H1 (cell line): Measurements from ENCODE around the gene SELENOO. TPM values are rescaled to one million over a fixed set of nuclear protein-coding genes. Genes with fewer than 3 reads are reported as not detected.

Source experiments
- CTCF ChIA-PET: fragments of 300-600 bp; sonication (Branson Sonifier 250); formaldehyde crosslinking; loops from one replicate; lab custom pipeline; 2021; ENCODE audit not compliant: partially characterized antibody; lab: Charles Lee
- POLR2A ChIA-PET: fragments of 300-600 bp; sonication (Branson Sonifier 250); formaldehyde crosslinking; loops from one replicate; lab custom pipeline; 2021; ENCODE audit warnings: inconsistent platforms; ENCODE audit not compliant: partially characterized antibody; lab: Charles Lee
- DNase-seq, 2 experiments: peaks; one replicate each; pipeline versions ENCODE4 v3.0.0 to v3.0.0-alpha.2; 2010 to 2022; ENCODE audit warnings: low spot score in 2 of 2, low read depth in 1 of 2, mixed read lengths in 1 of 2
- FAIRE-seq: peaks from 2 replicates; lab custom pipeline; 2011; peaks lifted over from hg19 to GRCh38; lab: Jason Lieb, UNC
- H2AFZ ChIP-seq: 2 replicates; pipeline ENCODE4 v1.8.1; 2012; ENCODE audit warnings: low read length, inconsistent platforms
- H2AK5ac ChIP-seq: 2 replicates; pipeline ENCODE4 v1.6.1; 2013; ENCODE audit warnings: low read depth, low read length
- H2BK120ac ChIP-seq: replicated peaks from 2 replicates; pipeline ENCODE3; 2013; ENCODE audit warnings: low read depth, low read length, inconsistent platforms
- H2BK12ac ChIP-seq: 2 replicates; pipeline ENCODE4 v1.6.1; 2013; ENCODE audit warnings: low read depth, low read length
- H2BK15ac ChIP-seq: 2 replicates; pipeline ENCODE4 v1.6.1; 2013; ENCODE audit warnings: low read length
- H2BK20ac ChIP-seq: 2 replicates; pipeline ENCODE4 v1.6.1; 2013; ENCODE audit warnings: low read length
- H2BK5ac ChIP-seq: 2 replicates; pipeline ENCODE4 v1.6.1; 2013; ENCODE audit warnings: low read depth, low read length
- H3K14ac ChIP-seq: 2 replicates; pipeline ENCODE4 v1.6.1; 2013; ENCODE audit warnings: inconsistent platforms; ENCODE audit not compliant: insufficient read length
- H3K18ac ChIP-seq: 2 replicates; pipeline ENCODE4 v1.6.1; 2013; ENCODE audit warnings: low read length; ENCODE audit errors: extremely low read depth
- H3K23ac ChIP-seq: 2 replicates; pipeline ENCODE4 v1.6.1; 2013; ENCODE audit warnings: inconsistent platforms; ENCODE audit not compliant: insufficient read length
- H3K23me2 ChIP-seq: 2 replicates; pipeline ENCODE4 v1.6.1; 2013; ENCODE audit warnings: low read depth, low read length
- H3K27ac ChIP-seq: 2 replicates; pipeline ENCODE4 v1.6.1; 2011; ENCODE audit warnings: low read depth, low read length, inconsistent platforms
- H3K27me3 ChIP-seq, 4 experiments: replicated peaks in 1 of 4; 1 replicate in 1 of 4; 2 replicates in 3 of 4; pipeline versions ENCODE4 v1.6.1 to v1.8.1; 2011 to 2013; ENCODE audit warnings: low read length in 3 of 4, mild to moderate bottlenecking in 3 of 4, inconsistent platforms in 2 of 4, mixed read lengths in 2 of 4, moderate library complexity in 1 of 4; ENCODE audit not compliant: control insufficient read depth in 3 of 4, insufficient read depth in 3 of 4; ENCODE audit errors: extremely low read depth in 1 of 4
- H3K36me3 ChIP-seq, 4 experiments: 2 replicates each; pipeline versions ENCODE4 v1.6.1 to v1.8.1; 2011 to 2013; ENCODE audit warnings: mild to moderate bottlenecking in 4 of 4, low read length in 3 of 4, moderate library complexity in 2 of 4, control low read depth in 1 of 4, inconsistent platforms in 1 of 4; ENCODE audit not compliant: insufficient read depth in 4 of 4, control insufficient read depth in 2 of 4
- H3K4ac ChIP-seq: replicated peaks from 2 replicates; pipeline ENCODE3; 2013; ENCODE audit warnings: low read length, low read depth, mixed read lengths, inconsistent platforms; ENCODE audit not compliant: insufficient read length
- H3K4me1 ChIP-seq, 4 experiments: replicated peaks in 1 of 4; 1 replicate in 1 of 4; 2 replicates in 3 of 4; pipeline versions ENCODE4 v1.6.1 to v1.8.1; 2011 to 2013; ENCODE audit warnings: low read length in 3 of 4, inconsistent platforms in 2 of 4, mixed read lengths in 1 of 4; ENCODE audit not compliant: insufficient read depth in 4 of 4, control insufficient read depth in 3 of 4
- H3K4me2 ChIP-seq, 2 experiments: 2 replicates each; pipeline versions ENCODE4 v1.6.1 to v1.8.1; 2011 to 2013; ENCODE audit warnings: low read depth in 2 of 2, low read length in 2 of 2, control low read depth in 1 of 2, inconsistent platforms in 1 of 2, mild to moderate bottlenecking in 1 of 2; ENCODE audit not compliant: insufficient read depth in 1 of 2
- H3K4me3 ChIP-seq, 4 experiments: fragments of 200-600, 300-600 bp in 1 of 4; sonication (generic), shearing (Covaris generic), sonication (Bioruptor Twin) in 1 of 4; 2 replicates each; pipeline versions ENCODE4 v1.5.1 to v1.8.1; 2011 to 2016; ENCODE audit warnings: low read length in 4 of 4, low read depth in 3 of 4, control low read depth in 2 of 4, inconsistent platforms in 2 of 4, mild to moderate bottlenecking in 2 of 4, mixed read lengths in 1 of 4, moderate library complexity in 1 of 4; ENCODE audit not compliant: insufficient read depth in 2 of 4; ENCODE audit errors: extremely low read depth in 1 of 4
- H3K56ac ChIP-seq: replicated peaks from 2 replicates; pipeline ENCODE3; 2013; ENCODE audit warnings: low read depth, mild to moderate bottlenecking, mixed read lengths, low read length, inconsistent platforms; ENCODE audit not compliant: insufficient read length
- H3K79me1 ChIP-seq: 2 replicates; pipeline ENCODE4 v1.6.1; 2013; ENCODE audit warnings: low read depth, low read length, control low read depth
- H3K79me2 ChIP-seq, 2 experiments: 2 replicates each; pipeline versions ENCODE4 v1.6.1 to v1.8.1; 2012 to 2013; ENCODE audit warnings: low read length in 2 of 2, mild to moderate bottlenecking in 2 of 2, inconsistent platforms in 1 of 2; ENCODE audit not compliant: insufficient read depth in 2 of 2, control insufficient read depth in 1 of 2
- H3K9ac ChIP-seq, 4 experiments: replicated peaks in 1 of 4; 1 replicate in 1 of 4; 2 replicates in 3 of 4; pipeline versions ENCODE4 v1.6.1 to v1.8.1; 2011 to 2013; ENCODE audit warnings: low read depth in 3 of 4, low read length in 3 of 4, control low read depth in 2 of 4, mild to moderate bottlenecking in 2 of 4, moderate library complexity in 2 of 4, inconsistent platforms in 1 of 4; ENCODE audit errors: extremely low read depth in 1 of 4
- H3K9me3 ChIP-seq, 2 experiments: 2 replicates each; pipeline versions ENCODE4 v1.6.1 to v1.8.1; 2012 to 2013; ENCODE audit warnings: mild to moderate bottlenecking in 2 of 2, moderate library complexity in 2 of 2, control low read depth in 1 of 2, inconsistent platforms in 1 of 2, low read depth in 1 of 2, low read length in 1 of 2, mixed read lengths in 1 of 2; ENCODE audit not compliant: insufficient read depth in 2 of 2
- H4K20me1 ChIP-seq, 2 experiments: replicated peaks in 1 of 2; 2 replicates each; pipeline versions ENCODE3 to v1.8.1; 2011 to 2013; ENCODE audit warnings: inconsistent platforms in 2 of 2, low read length in 2 of 2, mild to moderate bottlenecking in 1 of 2; ENCODE audit not compliant: insufficient read depth in 2 of 2, control insufficient read depth in 1 of 2
- H4K5ac ChIP-seq: 2 replicates; pipeline ENCODE4 v1.6.1; 2013; ENCODE audit warnings: low read length, low read depth, mixed read lengths, inconsistent platforms; ENCODE audit not compliant: insufficient read length
- H4K8ac ChIP-seq: 2 replicates; pipeline ENCODE4 v1.8.0; 2013; ENCODE audit warnings: mild to moderate bottlenecking, moderate library complexity, low read length, inconsistent platforms; ENCODE audit not compliant: insufficient read depth; ENCODE audit errors: extremely low read depth
- H4K91ac ChIP-seq: replicated peaks from 2 replicates; pipeline ENCODE3; 2013; ENCODE audit warnings: low read length, mixed read lengths, inconsistent platforms; ENCODE audit not compliant: insufficient read length
- BRCA1 ChIP-seq: IDR thresholded peaks from 2 replicates; pipeline ENCODE4 v1.6.1; 2012; ENCODE audit warnings: low read depth, low read length, improper control_type of control experiment
- CBX8 ChIP-seq: fragments of 300-800, 300-1000 bp; sonication (generic); IDR thresholded peaks from 2 replicates; pipeline ENCODE4 v1.7.1; 2016; ENCODE audit warnings: low read depth, low read length, borderline replicate concordance
- CHD2 ChIP-seq: IDR thresholded peaks from 2 replicates; pipeline ENCODE4 v1.6.1; 2012; ENCODE audit warnings: low read length, improper control_type of control experiment
- EGR1 ChIP-seq: IDR thresholded peaks from 2 replicates; pipeline ENCODE4 v1.6.1; 2011; ENCODE audit warnings: low read depth, low read length, borderline replicate concordance
- GABPA ChIP-seq: IDR thresholded peaks from 2 replicates; pipeline ENCODE4 v1.6.1; 2011; ENCODE audit warnings: mild to moderate bottlenecking, low read length, moderate library complexity, borderline replicate concordance; ENCODE audit not compliant: insufficient read depth
- GTF2F1 ChIP-seq: IDR thresholded peaks from 2 replicates; pipeline ENCODE4 v1.6.1; 2012; ENCODE audit warnings: low read depth, low read length, improper control_type of control experiment, borderline replicate concordance
- POLR2A ChIP-seq, 2 experiments: IDR thresholded peaks; 1 replicate in 1 of 2; 2 replicates in 1 of 2; pipeline ENCODE4 v1.6.1; 2011; ENCODE audit warnings: low read depth in 2 of 2, low read length in 2 of 2, mild to moderate bottlenecking in 2 of 2; ENCODE audit errors: control extremely low read depth in 1 of 2
- RAD21 ChIP-seq, 2 experiments: IDR thresholded peaks in 1 of 2; conservative IDR thresholded peaks in 1 of 2; 2 replicates each; pipeline ENCODE4 v1.6.1; 2011; ENCODE audit warnings: low read depth in 2 of 2, low read length in 2 of 2, improper control_type of control experiment in 1 of 2, inconsistent platforms in 1 of 2, mild to moderate bottlenecking in 1 of 2, moderate library complexity in 1 of 2
- RFX5 ChIP-seq: IDR thresholded peaks from 2 replicates; pipeline ENCODE4 v1.6.1; 2011; ENCODE audit warnings: low read depth, low read length, improper control_type of control experiment, borderline replicate concordance
- SAP30 ChIP-seq: fragments of 300-600 bp; sonication (generic); IDR thresholded peaks from 2 replicates; pipeline ENCODE4 v1.7.1; 2012; ENCODE audit warnings: low read length, moderate library complexity, mild to moderate bottlenecking, inconsistent platforms; ENCODE audit not compliant: insufficient read depth, insufficient replicate concordance
- SIRT6 ChIP-seq: IDR thresholded peaks from one replicate; pipeline ENCODE4 v1.7.1; 2012; ENCODE audit warnings: low read length, inconsistent platforms
- YY1 ChIP-seq: IDR thresholded peaks from 2 replicates; pipeline ENCODE4 v1.6.1; 2011; ENCODE audit warnings: low read depth, mild to moderate bottlenecking, low read length
- WGBS, 2 experiments: shearing (Covaris generic) in 1 of 2; methylation state at CpG; one replicate each; pipeline versions ENCODE4 v1.1.6 to v1.1.7; 2013 to 2015; ENCODE audit warnings: low lambda C conversion rate in 2 of 2, mixed read lengths in 2 of 2, inconsistent platforms in 1 of 2, low coverage in 1 of 2, missing lambda C conversion rate in 1 of 2; ENCODE audit not compliant: insufficient replicate concordance in 2 of 2, insufficient coverage in 1 of 2, insufficient read length in 1 of 2; ENCODE audit errors: extremely low coverage in 1 of 2, missing lambda C conversion rate in 1 of 2; 5-methylcytosine and 5-hydroxymethylcytosine counted together
- polyA plus RNA-seq, 7 experiments: library from polyadenylated mRNA; depleted of rRNA in 3 of 7; stranded (reverse) in 5 of 7; unstranded in 2 of 7; fragments of >200 nt in 5 of 7; fragments of 200-250 nt in 2 of 7; gene quantifications; 1 replicate in 5 of 7; 2 replicates in 1 of 7; 4 replicates in 1 of 7; pipeline versions ENCODE4 v1.2.1 to v1.2.3, GENCODE V29; 2011 to 2013; ENCODE audit warnings: missing spikeins in 2 of 7, mixed read lengths in 2 of 7
- total RNA-seq: library from RNA; stranded (reverse); fragmentation: NEBNext Ultra II Directional; extraction: Animal tissue kit (Norgen Biotek cat#: 25700); gene quantifications from 2 replicates; pipeline ENCODE4 v1.2.1, GENCODE V29; 2021

Gene SELENOO
- total and polyA plus RNA-seq, 2 of the 8 experiments (the other 6 are each of a cell fraction or from before 2014, with no cell fraction given), result 18.6 to 25.1 TPM

GRCh38 chr22:50192436-50193204 is 8.2 kb upstream of the SELENOO start:
- FAIRE-seq, result no peak
- no peak overlapping the region for H3K23ac ChIP-seq
- no peaks in the 10 kb centered on the region for H3K9me3 ChIP-seq
- TF ChIP-seq POLR2A (IDR thresholded peaks at IDR 0.05; ENCODE audit: control extremely low read depth in 1 of 2, low read depth in 2 of 2, low read length in 2 of 2) (no peak), SIRT6 (no peak), SAP30 (no peak), GTF2F1 (no peak), RFX5 (no peak), EGR1 (no peak), CHD2 (no peak), CBX8 (no peak), GABPA (no peak), RAD21 (IDR thresholded peaks at IDR 0.05 in 1 of 2, conservative IDR thresholded peaks at IDR 0.05 in 1 of 2; ENCODE audit: low read depth in 2 of 2, low read length in 2 of 2) (no peak), YY1 (no peak), BRCA1 (no peak)

More at GRCh38 chr22:50192436-50193204, 8.2 kb upstream of the SELENOO start:
- H2BK120ac ChIP-seq, result no peak overlapping the region
- peaks cover 4 to 21% (median 6%) of the 10 kb centered on the region in 4 experiments; a peak in 5 of 8 replicates for H3K36me3 ChIP-seq
- H3K27me3 ChIP-seq, result no peaks in the 10 kb centered on the region
- H3K27ac ChIP-seq, result peak overlapping the region; percentile 32; the same call in 1 of the 2 replicates
- no peak overlapping the region for H3K14ac ChIP-seq
- H3K79me1 ChIP-seq, result peaks cover 12% of the 10 kb centered on the region
- CTCF ChIA-PET, result interaction anchor here (0.6 to 3.0 kb wide), 3 partner anchors 14 to 43 kb away, joined by 3 to 9 read pairs (median 3); no protein-coding TSS in a partner anchor
- no peak overlapping the region for H2AK5ac ChIP-seq
- no peak overlapping the region for H3K4me2 ChIP-seq
- no peak overlapping the region for H3K9ac ChIP-seq
- no peak overlapping the region for H2AFZ ChIP-seq
- H4K91ac ChIP-seq, result no peak overlapping the region
- H3K4me1 ChIP-seq, result peaks cover 0 to 20% (median 7%) of the 10 kb centered on the region in 4 experiments; a peak in 5 of 7 replicates
- no peak overlapping the region for H3K18ac ChIP-seq
- H2BK15ac ChIP-seq, result no peak overlapping the region
- H2BK20ac ChIP-seq, result no peak overlapping the region
- H2BK12ac ChIP-seq, result 0 out of 2 replicates have a peak overlapping the region, but pooled peaks have one; percentile 84
- peak overlapping the region; percentile 36; the same call in 1 of the 2 replicates for H4K8ac ChIP-seq
- DNase-seq, result no peak
- H3K23me2 ChIP-seq, result no peaks in the 10 kb centered on the region; the same call in 1 of the 2 replicates
- H3K4me3 ChIP-seq, result no peak overlapping the region
- no peak overlapping the region for H3K4ac ChIP-seq
- 83% methylated on average over 22 of the region's 25 CpGs; no CpG with 5 or more reads in 1 of the 2 experiments for WGBS, 2 experiments
- peaks cover 21 to 29% of the 10 kb centered on the region in 2 experiments for H4K20me1 ChIP-seq
- POLR2A ChIA-PET, result interaction anchor here (1.4 kb wide), 1 partner anchor 27 kb away, joined by 3 read pairs; no protein-coding TSS in a partner anchor
- peaks cover 0 to 19% of the 10 kb centered on the region in 2 experiments; a peak in 1 of 4 replicates for H3K79me2 ChIP-seq
- H2BK5ac ChIP-seq, result no peak overlapping the region; the same call in 1 of the 2 replicates
- H3K56ac ChIP-seq, result no peak overlapping the region
- no peak overlapping the region for H4K5ac ChIP-seq
